Measurements from ENCODE around the gene PACSIN1.

The PACSIN1 gene

GRCh38 chr6:34515473-34516387 lies 49.9 kb downstream of the PACSIN1 start:
- peak in 1 of 2 donors; percentile 7 for ATAC-seq

GRCh38 chr6:34516391-34517324 lies 50.8 kb downstream of the PACSIN1 start:
- ATAC-seq = no peak

- no peak for ATAC-seq
These were observed 51.6 kb downstream of the PACSIN1 start for GRCh38 chr6:34517461-34517881.

GRCh38 chr6:34517966-34518365 lies 52.1 kb downstream of the PACSIN1 start:
- no peak for ATAC-seq

- ATAC-seq = no peak
These were observed 52.9 kb downstream of the PACSIN1 start for GRCh38 chr6:34518669-34519365.

- no peak for ATAC-seq
These were observed 54.2 kb downstream of the PACSIN1 start for GRCh38 chr6:34519971-34520644.

- no peak for ATAC-seq
These were observed 55.0 kb downstream of the PACSIN1 start for GRCh38 chr6:34520645-34521462.

GRCh38 chr6:34521463-34522285 lies 55.8 kb downstream of the PACSIN1 start:
- ATAC-seq = no peak

GRCh38 chr6:34522761-34523160 lies 56.9 kb downstream of the PACSIN1 start:
- no peak for ATAC-seq

GRCh38 chr6:34523441-34524206 lies 57.7 kb downstream of the PACSIN1 start:
- no peak for ATAC-seq

- no peak for ATAC-seq
These were observed 58.6 kb downstream of the PACSIN1 start for GRCh38 chr6:34524499-34524898.

- no peak for ATAC-seq
These were observed 59.1 kb downstream of the PACSIN1 start for GRCh38 chr6:34524971-34525370.

- no peak for ATAC-seq
These were observed 59.7 kb downstream of the PACSIN1 start for GRCh38 chr6:34525431-34526175.

- no peak for ATAC-seq
These were observed 60.5 kb downstream of the PACSIN1 start for GRCh38 chr6:34526241-34526972.

GRCh38 chr6:34526992-34527728 lies 61.3 kb downstream of the PACSIN1 start:
- peak; percentile 96 to 97 for ATAC-seq

- ATAC-seq = no peak
These were observed 62.1 kb downstream of the PACSIN1 start for GRCh38 chr6:34527751-34528670.
